T follicular helper cell (primary cell): ENCODE results near the gene GPC6.

Experiments used
- DNase-seq: peaks from one replicate; pipeline ENCODE4 v3.0.0-alpha.2; 2020; ENCODE audit warnings: low read depth

GPC6 gene

GRCh38 chr13:93502987-93503615, 276.5 kb downstream of the GPC6 start:
- DNase-seq: no peak

DNA sequence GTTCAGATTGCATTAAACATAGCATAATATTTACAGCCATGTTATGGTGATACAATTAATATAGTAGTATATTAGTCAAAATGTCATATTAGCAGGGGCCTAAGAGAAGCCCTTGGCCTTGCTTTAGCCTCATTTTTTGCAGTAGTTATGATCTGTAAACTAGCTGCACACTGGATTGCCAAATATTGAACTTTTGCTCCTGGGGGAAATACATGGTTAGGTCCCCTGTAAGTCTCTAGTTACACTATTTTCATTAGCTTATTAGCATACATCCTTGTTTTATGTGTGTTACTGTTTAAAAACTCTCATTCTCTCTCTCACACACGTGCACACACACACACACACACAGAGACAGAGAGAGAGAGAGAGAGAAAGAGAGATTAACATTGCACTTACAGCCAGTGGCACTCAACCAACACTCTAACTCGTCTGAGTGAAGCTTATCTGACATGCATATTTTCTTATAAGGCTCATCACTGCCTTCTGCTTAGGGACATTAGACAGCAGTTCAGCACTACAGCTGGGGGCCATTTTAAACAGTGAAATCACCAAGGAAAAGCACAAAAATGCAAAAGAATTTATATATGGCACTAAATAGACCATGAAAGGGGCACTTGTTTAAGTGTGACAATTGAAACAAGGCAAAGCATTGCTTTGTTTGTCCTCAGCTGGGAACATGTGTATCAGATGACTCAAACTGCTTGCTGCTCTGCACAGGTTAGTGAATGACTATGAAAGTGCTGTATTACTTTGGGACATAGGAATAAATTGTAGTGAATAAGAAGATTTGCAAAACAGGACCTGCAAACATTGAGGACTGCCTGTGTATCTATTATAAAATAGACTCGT, 278.7 kb downstream of the GPC6 start:
- no peak for DNase-seq

- no peak for DNase-seq
These were observed 284.4 kb downstream of the GPC6 start for GRCh38 chr13:93511011-93511410.

GRCh38 chr13:93515267-93515666, 288.7 kb downstream of the GPC6 start:
- no peak for DNase-seq

DNA sequence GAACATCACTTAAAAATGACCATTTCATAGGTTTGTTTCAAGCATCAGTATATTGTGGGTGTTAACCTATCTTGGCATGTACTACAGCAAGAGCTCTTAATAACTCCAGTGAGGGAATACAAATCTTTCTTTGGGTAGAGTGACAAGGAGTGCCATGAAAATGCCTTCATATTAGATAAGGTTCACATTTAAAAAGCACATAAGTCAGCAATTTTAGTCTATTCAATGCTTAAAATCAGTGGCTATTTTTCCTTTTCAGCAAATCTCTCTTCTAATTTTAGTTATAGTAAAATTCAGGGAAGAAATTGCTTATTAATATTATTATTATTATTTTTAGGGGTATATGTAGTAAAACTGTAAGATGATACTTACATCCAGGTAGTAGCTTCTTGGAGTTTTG, 291.1 kb downstream of the GPC6 start:
- no peak for DNase-seq

DNA sequence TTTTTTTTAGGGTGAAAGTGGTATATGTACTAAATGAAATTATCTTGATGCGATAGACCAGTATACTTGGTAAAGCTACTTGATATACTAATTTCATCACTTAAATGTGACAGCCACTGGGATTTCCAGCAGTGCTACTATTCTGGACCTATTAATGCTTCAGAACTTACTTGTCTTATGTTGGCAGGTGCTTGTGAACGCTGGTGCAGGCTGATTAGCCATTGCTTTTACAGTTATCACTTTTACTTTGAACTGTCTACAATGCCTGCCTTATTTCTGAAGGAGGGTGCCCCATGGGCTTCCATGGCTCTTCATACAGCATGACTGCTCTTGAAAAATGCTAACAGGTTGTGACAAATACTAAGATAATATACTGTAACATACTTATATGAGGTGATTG, 294.7 kb downstream of the GPC6 start:
- no peak for DNase-seq

DNA sequence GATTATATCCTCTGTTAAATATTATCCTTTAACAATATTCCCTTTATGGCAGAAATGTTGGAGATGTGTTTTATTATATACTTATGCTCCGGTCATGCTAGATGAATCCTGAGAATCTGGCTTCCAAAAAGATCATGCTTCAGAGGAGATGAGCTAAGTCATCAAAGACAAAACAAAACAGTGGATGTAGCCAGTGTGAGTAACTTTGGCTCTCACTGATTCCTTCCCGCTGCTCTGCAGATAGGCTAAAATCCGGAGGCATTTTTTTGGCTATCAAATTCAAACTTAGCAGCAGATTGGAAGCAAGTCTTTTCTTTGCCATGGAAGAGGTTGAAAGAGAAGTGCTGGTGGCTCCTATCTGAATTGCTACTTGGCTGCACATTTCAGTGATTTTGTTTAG, 295.9 kb downstream of the GPC6 start:
- DNase-seq: no peak

GRCh38 chr13:93525087-93525486, 298.5 kb downstream of the GPC6 start:
- no peak for DNase-seq

DNA sequence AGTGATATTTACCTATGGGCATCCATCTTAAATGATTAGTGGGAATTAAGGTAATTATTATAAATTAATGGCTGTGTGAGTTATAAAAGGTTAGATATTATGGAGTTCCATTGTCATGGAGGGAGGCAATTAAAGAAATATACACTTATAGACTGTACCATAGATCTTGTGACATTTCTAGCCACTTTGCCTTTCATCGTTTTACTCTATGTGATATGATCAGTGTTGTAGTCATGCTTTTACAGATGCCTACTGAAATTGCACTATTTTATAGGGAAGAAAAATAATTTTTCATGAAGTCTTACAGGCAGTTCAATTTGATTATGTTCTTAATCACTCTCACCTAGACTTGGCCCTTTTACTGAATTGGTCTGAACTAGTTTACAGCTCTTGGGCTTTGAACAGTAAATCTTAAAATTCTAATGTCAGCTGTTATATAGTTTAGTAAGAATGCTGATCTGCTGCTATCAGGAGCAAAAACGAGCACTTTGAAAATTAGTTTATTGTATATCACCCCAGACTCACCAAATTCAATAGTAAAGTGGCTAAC, 301.2 kb downstream of the GPC6 start:
- DNase-seq: no peak

DNA sequence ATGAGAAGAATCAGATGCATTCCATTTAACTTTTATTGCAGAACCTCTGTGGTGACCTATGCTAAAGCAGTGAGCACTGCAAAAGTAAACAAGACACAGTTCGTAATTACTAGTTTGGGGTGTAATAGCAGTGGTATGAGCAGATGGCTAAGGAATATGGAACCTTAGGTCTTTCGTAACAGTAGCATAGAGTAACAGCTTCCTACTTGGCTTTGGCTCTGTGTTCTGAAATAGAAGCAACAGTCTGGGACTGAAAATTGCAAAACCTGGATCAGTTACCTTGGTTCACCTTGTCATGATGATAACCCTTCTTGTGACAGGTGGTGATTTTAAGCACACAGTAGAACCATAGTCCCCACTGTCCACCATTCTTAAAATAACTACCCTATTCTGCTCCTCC, 303.4 kb downstream of the GPC6 start:
- DNase-seq: no peak

GRCh38 chr13:93534181-93534700, 307.6 kb downstream of the GPC6 start:
- DNase-seq: no peak

DNA sequence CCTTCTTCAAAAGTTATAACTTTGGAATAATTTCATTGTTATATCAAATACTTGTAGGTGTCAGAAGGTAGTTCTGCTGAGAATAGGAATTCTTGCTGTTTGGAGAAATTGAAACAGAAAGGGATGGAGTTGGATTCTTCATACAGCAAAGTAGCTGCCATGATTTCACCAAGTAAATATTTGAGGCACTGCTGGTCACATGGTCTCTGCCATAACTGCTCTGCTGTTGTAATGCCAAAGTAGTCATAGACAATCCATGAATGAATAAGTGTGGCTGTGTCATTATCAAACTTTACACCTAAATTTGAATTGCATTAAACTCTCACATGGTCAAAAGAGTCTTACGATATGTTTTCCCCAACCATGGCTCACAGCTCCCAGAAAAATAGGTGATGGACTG, 308.6 kb downstream of the GPC6 start:
- DNase-seq: no peak

DNA sequence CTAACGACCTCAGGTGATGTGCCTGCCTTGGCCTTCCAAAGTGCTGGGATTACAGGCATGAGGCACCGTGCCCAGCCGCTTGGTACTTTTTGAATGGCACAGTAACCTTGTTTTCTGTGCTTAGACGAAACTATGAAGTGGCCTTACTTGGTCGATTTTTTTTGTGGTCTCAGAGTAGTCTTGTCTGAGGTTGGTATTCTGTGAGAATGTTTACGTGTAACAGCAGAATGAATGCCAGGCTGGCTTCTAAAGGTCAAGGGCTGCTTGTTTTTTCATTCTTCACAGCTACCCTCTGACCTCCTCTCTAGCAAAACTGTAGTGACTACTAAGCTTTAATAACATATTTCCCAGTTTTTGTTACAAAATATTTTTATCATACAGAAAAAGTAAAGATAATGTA, 313.3 kb downstream of the GPC6 start:
- DNase-seq: no peak

DNA sequence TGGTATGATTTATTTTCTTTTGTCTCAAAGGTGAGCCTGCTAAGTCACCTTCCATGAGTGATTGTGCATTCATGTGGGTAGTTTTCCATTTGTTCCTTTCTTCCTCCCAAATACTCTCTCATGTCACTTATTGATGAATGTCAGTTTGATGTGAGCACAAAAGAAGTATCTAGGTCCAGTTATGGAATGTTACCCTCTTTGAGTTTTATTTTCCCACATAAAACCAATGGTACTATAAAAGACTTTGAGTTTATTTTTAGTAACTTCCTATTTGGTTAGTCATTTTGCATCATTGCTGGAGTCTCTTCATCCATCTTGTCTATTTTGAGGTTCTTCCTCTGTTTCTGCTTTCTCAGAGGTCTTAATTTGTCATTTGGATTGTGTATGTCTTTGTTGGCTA, 321.3 kb downstream of the GPC6 start:
- DNase-seq: no peak

GRCh38 chr13:93549326-93550005, 322.9 kb downstream of the GPC6 start:
- no peak for DNase-seq

- no peak for DNase-seq
These were observed 323.6 kb downstream of the GPC6 start for GRCh38 chr13:93550236-93550635.

DNA sequence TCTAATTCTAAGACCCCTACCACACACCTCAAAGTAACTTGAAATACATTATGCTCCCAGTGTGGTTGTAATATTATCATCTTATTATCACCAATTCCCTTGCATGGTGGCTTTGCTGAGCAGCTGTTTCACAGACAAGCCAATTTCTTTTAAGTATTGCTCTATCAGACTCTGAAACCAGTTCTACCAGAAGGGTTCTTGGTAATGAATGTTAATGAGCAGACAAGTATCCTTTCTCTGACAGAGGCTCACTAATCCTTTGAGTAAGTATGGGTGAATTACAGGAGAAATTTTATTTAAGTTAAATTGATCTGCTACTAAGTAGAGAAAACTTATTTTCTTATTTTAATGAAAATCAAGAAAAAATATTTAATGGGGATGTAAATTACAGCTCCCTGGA, 326.0 kb downstream of the GPC6 start:
- no peak for DNase-seq

- no peak for DNase-seq
These were observed 327.9 kb downstream of the GPC6 start for GRCh38 chr13:93554514-93554913.

DNA sequence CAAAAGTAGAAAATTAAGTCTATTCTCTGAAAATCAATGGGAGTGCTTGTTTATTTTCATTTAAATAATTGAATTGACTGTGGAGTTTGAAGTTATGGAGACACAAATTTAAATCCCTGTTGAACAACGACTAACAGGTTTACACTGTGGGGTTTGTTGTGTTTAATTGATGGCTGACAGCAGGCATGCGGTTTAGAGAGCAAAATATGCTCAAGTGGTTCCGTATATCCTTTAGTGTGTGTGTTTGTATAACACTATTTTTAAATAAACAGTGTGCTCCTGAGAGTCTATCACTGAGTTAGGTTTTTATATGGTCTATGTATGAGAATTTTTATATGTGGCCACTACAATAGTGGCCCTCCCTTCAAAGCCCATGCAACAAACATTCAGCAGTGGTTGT, 332.0 kb downstream of the GPC6 start:
- no peak for DNase-seq

DNA sequence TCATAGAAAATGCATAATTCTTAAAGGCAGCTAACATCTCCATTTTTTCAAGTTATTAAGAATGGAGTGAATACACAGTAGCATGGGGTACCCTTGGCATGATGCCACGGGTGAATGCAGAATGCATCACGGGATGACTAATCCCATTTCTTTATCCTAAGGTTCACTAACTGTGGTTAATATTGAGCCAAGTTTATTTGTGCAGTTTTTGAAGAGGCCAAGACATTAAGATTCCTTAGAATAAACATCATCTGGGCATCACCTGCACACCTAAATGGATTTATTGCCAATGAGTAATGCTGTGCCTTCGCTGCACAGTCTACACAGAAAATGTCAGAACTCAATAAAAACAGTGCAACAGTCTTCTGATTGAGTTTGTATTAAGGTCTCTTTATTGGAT, 333.1 kb downstream of the GPC6 start:
- no peak for DNase-seq

DNA sequence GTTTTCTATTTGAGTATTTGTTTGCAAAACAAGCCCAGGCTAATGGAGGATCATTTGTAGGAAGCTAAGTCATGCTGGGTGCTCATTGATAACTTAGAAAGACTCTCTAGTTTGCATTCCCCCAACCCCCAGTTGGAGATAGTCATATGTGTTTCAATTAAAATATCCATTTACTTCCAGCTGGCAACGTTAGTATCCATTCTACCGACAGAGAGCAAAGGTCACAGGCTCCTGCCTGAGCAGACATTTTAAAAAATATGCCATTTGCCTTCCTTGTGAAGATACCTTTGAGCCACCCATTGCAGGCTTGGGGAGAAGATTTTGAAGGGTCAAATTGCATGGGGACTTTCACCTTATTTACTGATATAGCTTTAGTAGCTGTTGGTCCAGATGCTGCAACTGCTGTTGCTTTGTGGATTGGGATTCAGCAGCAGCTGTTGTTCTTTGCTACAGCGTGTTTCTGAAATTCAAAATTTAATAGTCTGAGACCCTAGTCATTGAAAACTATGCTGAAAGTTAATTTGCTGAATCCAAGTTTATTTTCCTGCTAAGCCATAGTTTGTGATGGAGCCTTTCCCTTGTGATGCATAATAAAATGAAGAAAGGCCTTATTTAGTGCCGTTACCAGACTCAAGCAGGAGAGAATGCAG, 335.1 kb downstream of the GPC6 start:
- no peak for DNase-seq

GRCh38 chr13:93562676-93563075, 336.1 kb downstream of the GPC6 start:
- DNase-seq: no peak
